K562 treated with DMSO at 1 percent for 24 hours (cell line): Measurements from ENCODE around the gene ACCS. TPM values are rescaled to one million over a fixed set of nuclear protein-coding genes. Genes with fewer than 3 reads are reported as not detected.

Source experiments
- total RNA-seq: library from RNA; unstranded; fragments of 300-600 nt; gene quantifications from 2 replicates; pipeline ENCODE4 v1.2.3, GENCODE V29; 2022; ENCODE audit warnings: low read depth; ENCODE audit not compliant: insufficient read depth

ACCS gene
- 21.2 and 23.6 TPM in 2 replicates for total RNA-seq

GRCh38 chr11:44065841-44066731 is at the start of gene ACCS:
Gene ACCS (plus strand): TSS chr11:44066270. CDS start chr11:44067628, 1,358 bp downstream.

GRCh38 chr11:44047931-44048431 is 18.1 kb upstream of the ACCS start, which contains the start of gene ACCSL:
Gene ACCSL (plus strand): TSS chr11:44047981. CDS start chr11:44048037, 56 bp downstream.

GRCh38 chr11:44095506-44096359 is 29.7 kb downstream of the ACCS start, which contains the start of gene EXT2:
Gene EXT2 (plus strand): TSS chr11:44095678. CDS start chr11:44107713, 12,035 bp downstream.

Other genes starting within 250 kb of the ACCS start
- 33.7 and 39.3 TPM in 2 replicates for gene ALKBH3, start 185.4 kb upstream of the ACCS start, total RNA-seq
- gene C11orf96, start 123.6 kb upstream of the ACCS start, total RNA-seq: 8.1 and 12.6 TPM in 2 replicates
- gene ACCSL, start 18.3 kb upstream of the ACCS start, total RNA-seq: not detected in 2 replicates
- gene EXT2, start 29.4 kb downstream of the ACCS start, total RNA-seq: 51.4 and 58.9 TPM in 2 replicates
- 0.67 and 0.68 TPM in 2 replicates for gene ALX4, start 243.9 kb downstream of the ACCS start, total RNA-seq